NOMO-1 treated with DMSO at 0.1 percent for 48 hours (cell line): ENCODE results near the gene RORC.

Experiments used
- DNase-seq: peaks from one replicate; lab custom pipeline; 2025; ENCODE audit not compliant: unreplicated experiment; lab: John Stamatoyannopoulos, UW

RORC gene

GRCh38 chr1:151828921-151829320, 2.7 kb downstream of the RORC start:
- peak; percentile 15 for DNase-seq

- DNase-seq, result no peak
These were observed 3.7 kb downstream of the RORC start for GRCh38 chr1:151827853-151828252.

GRCh38 chr1:151825751-151826660, 5.6 kb downstream of the RORC start:
- DNase-seq, result no peak

GRCh38 chr1:151825204-151825603, 6.4 kb downstream of the RORC start:
- DNase-seq, result no peak

GRCh38 chr1:151823175-151823574, 8.4 kb downstream of the RORC start:
- DNase-seq, result no peak

- DNase-seq, result no peak
These were observed 9.2 kb downstream of the RORC start for GRCh38 chr1:151822404-151822803.

GRCh38 chr1:151820940-151821339, 10.7 kb downstream of the RORC start:
- DNase-seq, result no peak

- no peak for DNase-seq
These were observed 11.5 kb downstream of the RORC start for GRCh38 chr1:151819976-151820623.

GRCh38 chr1:151819227-151819835, 12.3 kb downstream of the RORC start:
- DNase-seq, result no peak

- peak; percentile 42 for DNase-seq
These were observed 14.3 kb downstream of the RORC start for GRCh38 chr1:151817353-151817730.

- DNase-seq, result no peak
These were observed 14.9 kb downstream of the RORC start for GRCh38 chr1:151816548-151817352.

GRCh38 chr1:151815716-151816327, 15.8 kb downstream of the RORC start:
- DNase-seq, result no peak

- DNase-seq, result no peak
These were observed 16.5 kb downstream of the RORC start for GRCh38 chr1:151814971-151815545.

GRCh38 chr1:151814426-151814825, 17.2 kb downstream of the RORC start:
- no peak for DNase-seq

- no peak for DNase-seq
These were observed 18.2 kb downstream of the RORC start for GRCh38 chr1:151813271-151813977.

- DNase-seq, result no peak
These were observed 20.4 kb downstream of the RORC start for GRCh38 chr1:151811181-151811580.

- no peak for DNase-seq
These were observed 21.5 kb downstream of the RORC start for GRCh38 chr1:151809985-151810556.

- no peak for DNase-seq
These were observed 22.2 kb downstream of the RORC start for GRCh38 chr1:151809290-151809984.

GRCh38 chr1:151807766-151808165, 23.8 kb downstream of the RORC start:
- no peak for DNase-seq
